ENCODE data around the gene TSHZ2. TPM values are rescaled to one million over a fixed set of nuclear protein-coding genes. Genes with fewer than 3 reads are reported as not detected.
A peak's percentile ranks its signal among the peaks of the same experiment; 100 is the strongest.

TSHZ2 gene
- total RNA-seq, 1 donor from 2014 or later, result 51.9 TPM

DNA sequence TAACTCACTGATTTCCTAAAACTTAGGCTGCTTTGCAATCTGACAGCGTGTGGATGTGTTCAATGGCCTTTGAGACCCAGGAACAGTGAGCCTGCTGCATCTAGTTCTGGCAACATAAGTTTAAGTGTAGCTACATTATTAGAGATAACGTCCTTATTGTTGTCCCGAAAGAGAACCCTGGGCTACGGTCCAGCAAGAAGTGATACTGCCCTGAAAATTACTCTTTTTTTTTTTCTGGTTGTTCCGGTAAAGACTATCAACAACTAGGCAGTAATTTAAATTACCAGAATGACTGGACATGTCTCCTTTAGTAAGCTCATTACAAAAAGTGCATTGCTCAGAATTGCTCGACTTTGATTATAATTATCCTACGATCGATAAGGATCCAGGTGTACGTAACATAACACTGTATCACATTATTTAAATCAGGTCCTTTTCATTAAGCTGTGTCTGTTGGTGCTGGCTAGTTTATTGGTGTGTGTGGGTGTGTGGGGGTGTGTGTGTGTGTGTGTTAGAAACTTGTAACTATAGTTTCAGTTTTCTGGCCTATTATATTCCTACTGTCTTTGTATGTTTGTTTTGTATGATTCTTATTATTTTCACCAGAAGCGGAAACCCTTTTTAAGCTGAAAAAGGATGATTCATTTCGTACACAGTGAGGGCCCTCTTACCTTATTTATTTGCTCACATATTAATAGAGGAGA is 3.0 kb downstream of the TSHZ2 start:
- Histone ChIP-seq H3K27me3 (no peaks in the 10 kb centered on the region), H3K27ac (peak overlapping the region in 1 of 2 donors; percentile 48), H3K9me3 (no peaks in the 10 kb centered on the region), H3K4me3 (peak overlapping the region; percentile 44 to 46), H3K4me1 (no peaks in the 10 kb centered on the region), H3K36me3 (no peaks in the 10 kb centered on the region)
- TF ChIP-seq, protein P1, sequence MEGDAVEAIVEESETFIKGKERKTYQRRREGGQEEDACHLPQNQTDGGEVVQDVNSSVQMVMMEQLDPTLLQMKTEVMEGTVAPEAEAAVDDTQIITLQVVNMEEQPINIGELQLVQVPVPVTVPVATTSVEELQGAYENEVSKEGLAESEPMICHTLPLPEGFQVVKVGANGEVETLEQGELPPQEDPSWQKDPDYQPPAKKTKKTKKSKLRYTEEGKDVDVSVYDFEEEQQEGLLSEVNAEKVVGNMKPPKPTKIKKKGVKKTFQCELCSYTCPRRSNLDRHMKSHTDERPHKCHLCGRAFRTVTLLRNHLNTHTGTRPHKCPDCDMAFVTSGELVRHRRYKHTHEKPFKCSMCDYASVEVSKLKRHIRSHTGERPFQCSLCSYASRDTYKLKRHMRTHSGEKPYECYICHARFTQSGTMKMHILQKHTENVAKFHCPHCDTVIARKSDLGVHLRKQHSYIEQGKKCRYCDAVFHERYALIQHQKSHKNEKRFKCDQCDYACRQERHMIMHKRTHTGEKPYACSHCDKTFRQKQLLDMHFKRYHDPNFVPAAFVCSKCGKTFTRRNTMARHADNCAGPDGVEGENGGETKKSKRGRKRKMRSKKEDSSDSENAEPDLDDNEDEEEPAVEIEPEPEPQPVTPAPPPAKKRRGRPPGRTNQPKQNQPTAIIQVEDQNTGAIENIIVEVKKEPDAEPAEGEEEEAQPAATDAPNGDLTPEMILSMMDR (IDR thresholded peaks at IDR 0.05), result no peak
- intact Hi-C loops (cut with DNase I), result no loop called here
- no peak for DNase-seq (ENCODE audit: low spot score in 2 of 2)

DNA sequence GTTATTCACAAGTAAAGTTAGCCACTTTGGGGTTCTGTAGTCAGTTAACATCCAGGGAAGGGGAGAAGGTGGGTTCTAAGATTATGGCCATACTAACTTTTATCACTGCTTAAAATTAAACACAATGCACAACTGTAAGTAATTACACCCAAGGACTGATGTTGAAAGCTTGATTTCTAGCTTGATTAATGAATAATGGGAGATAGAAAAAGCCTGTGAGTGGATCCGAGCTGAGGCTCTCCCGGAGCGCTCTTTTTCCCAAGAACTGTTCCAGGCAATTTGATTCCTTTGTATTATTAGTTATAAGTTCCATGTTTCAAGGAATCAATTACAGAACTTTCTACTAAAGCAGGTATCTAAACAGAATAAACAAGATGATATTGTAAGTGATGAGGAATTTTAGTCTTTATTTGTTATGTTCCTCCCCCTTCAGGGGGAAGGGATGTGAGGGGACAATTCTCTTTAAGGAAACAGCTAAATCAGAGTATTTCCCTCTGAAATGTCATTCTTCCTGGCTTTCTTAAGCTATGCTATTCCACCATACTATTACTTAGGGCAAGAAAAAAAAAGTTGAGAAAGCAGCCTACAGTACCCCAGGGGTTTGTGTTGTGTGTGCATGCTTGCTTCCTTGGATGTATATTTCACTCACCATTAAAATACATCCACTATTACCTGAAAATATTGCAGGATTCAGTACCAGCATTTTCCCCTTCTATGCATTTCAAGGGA is 3.8 kb downstream of the TSHZ2 start:
- no peaks in the 10 kb centered on the region for H3K36me3 ChIP-seq
- no peaks in the 10 kb centered on the region for H3K4me1 ChIP-seq
- TF ChIP-seq, protein P1 (IDR thresholded peaks at IDR 0.05), result no peak
- H3K27me3 ChIP-seq, result no peaks in the 10 kb centered on the region
- no peak for DNase-seq (ENCODE audit: low spot score in 2 of 2)
- H3K4me3 ChIP-seq, result peak overlapping the region in 1 of 2 donors; percentile 44
- H3K9me3 ChIP-seq, result no peaks in the 10 kb centered on the region
- intact Hi-C loops (cut with DNase I), result no loop called here
- peak overlapping the region in 1 of 2 donors; percentile 48 for H3K27ac ChIP-seq

DNA sequence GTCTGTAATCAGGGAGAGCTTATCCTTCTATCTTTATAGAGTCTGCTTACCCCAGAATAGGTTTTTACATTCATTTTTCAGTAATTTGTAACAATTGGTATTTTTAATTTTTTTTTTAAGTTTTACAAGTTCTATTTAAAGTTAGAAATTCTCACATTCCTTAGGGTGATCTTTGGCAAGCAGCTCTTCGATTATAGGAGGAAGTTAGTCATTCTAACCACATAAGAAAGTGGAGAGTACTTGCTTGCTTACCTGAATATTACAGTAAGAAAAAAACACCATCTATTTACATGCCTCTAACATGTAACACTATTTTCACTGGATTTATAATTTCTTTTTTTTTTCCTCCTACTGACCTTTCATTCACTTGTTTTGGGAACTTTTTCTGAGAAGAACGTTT is 6.7 kb downstream of the TSHZ2 start:
- H3K36me3 ChIP-seq, result no peaks in the 10 kb centered on the region
- TF ChIP-seq, protein P1 (IDR thresholded peaks at IDR 0.05), result no peak
- intact Hi-C loops (cut with DNase I), result no loop called here
- no peak for DNase-seq (ENCODE audit: low spot score in 2 of 2)
- no peaks in the 10 kb centered on the region for H3K4me1 ChIP-seq
- H3K9me3 ChIP-seq, result no peaks in the 10 kb centered on the region
- H3K27me3 ChIP-seq, result no peaks in the 10 kb centered on the region
- H3K4me3 ChIP-seq, result no peak overlapping the region
- no peak overlapping the region for H3K27ac ChIP-seq

DNA sequence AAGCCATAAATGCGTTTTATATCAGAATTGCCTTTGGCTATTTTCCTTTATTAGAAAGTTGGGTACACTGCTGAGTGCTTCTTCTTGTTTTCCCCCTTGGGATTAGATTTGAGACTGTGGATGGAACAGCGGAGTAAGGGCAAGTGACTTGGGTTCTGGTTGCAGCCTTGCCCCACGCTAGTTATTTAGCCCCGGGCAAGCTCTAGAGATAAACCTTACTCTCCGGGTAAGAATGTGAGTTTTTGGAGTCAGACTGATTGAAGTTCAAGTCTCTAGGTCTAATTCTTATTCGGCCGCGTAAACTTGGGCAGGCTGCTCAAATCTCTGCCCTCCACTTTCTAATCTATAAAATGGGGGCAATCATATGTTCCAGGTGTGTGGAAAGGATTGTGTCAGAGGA is 8.9 kb downstream of the TSHZ2 start:
- H3K4me1 ChIP-seq, result no peaks in the 10 kb centered on the region
- no peak for DNase-seq (ENCODE audit: low spot score in 2 of 2)
- no peak overlapping the region for H3K4me3 ChIP-seq
- H3K36me3 ChIP-seq, result no peaks in the 10 kb centered on the region
- no peak overlapping the region for H3K27ac ChIP-seq
- H3K27me3 ChIP-seq, result no peaks in the 10 kb centered on the region
- no peaks in the 10 kb centered on the region for H3K9me3 ChIP-seq
- intact Hi-C loops (cut with DNase I), result no loop called here
- TF ChIP-seq, protein P1 (IDR thresholded peaks at IDR 0.05), result no peak

DNA sequence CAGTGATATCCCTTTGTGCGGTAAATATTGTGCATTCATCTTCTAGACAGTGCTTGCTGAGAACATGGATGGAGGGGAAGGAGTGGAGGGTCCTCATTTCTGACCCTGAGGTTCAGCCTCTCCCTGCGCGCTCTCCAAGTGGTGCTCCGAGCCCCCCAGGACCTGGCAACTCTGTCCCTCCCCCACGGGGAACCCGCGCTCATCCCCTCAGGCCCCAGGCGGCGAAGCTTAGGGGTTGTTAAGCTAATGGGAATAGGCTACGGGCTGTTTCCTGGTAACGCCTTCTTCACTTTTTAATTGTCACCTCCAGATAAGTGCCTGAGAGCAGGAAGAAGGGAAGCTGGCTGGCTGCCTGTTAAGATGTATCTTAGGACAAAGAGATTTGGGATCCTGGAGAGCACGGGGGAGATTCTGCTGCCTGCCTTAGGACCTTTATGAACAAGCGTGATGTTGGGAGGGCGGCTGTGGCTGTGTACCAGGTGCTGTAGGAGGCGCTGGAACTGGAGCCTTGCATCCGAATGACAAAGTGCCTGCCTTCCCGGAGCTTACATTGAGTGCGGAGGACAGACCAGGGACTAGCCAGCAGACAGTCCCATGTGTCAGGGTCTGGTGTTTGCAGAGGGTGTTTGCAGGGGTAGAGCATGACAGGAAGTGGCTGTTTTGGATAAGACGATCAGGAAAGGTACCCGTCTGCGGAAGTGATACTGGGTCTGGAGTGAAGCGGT is 11.7 kb downstream of the TSHZ2 start:
- H3K27me3 ChIP-seq, result no peaks in the 10 kb centered on the region
- no peak for DNase-seq (ENCODE audit: low spot score in 2 of 2)
- H3K36me3 ChIP-seq, result no peaks in the 10 kb centered on the region
- TF ChIP-seq, protein P1 (IDR thresholded peaks at IDR 0.05), result no peak
- H3K9me3 ChIP-seq, result no peaks in the 10 kb centered on the region
- H3K27ac ChIP-seq, result no peak overlapping the region
- H3K4me3 ChIP-seq, result no peak overlapping the region
- intact Hi-C loops (cut with DNase I), result no loop called here
- no peaks in the 10 kb centered on the region for H3K4me1 ChIP-seq

Measured in ascending aorta (tissue), 2 donors.